NCI-H2227 (cell line): ENCODE measurements around the gene FOXF1.

Experiments
- DNase-seq: peaks from one replicate; lab custom pipeline; 2025; ENCODE audit not compliant: unreplicated experiment; lab: John Stamatoyannopoulos, UW

FOXF1 gene

DNA sequence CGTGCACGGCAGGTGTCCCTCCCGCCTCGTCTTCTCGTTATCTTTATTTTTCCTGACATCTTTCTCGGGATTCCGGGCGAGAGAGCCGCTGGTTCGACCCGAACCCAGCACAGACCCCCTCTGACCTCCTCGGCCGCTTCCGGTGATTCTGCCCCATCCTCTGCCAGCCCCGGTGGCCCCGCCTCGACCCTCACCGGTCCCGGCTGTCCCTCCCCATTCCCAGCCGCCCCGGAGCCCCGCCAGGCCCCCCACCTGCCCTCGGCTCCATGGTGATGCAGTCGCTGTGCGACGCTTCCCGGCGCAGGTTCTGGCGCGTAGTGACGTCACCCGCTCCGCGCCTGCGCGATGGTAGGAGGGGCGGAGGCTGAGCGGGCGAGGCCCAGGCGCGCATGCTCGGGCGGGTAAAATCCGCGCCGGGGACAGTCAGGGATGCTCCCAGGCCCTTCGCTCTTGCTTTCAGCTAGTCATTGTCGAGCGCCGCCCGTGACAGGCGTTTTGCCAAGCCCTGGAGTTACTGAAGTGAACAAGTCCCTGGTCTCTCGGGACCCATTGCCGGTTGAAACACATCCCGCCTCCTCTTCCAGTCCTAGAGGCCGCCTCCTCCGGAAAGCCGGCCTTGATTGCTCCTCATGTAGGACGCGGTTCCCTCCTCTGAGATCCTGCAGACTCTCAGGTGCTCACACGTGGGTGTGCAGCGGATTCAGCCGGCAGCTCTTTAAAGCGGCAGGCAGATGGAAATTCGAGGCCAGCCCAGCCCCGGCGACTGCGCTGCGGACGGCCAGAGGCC lies 44.8 kb downstream of the FOXF1 start, which contains the start of gene MTHFSD:
MTHFSD (minus strand) TSS at position 319 of the 787 bp plus-strand sequence; CDS start at position 268, 51 bp downstream.
- peak; percentile 94 for DNase-seq

DNA sequence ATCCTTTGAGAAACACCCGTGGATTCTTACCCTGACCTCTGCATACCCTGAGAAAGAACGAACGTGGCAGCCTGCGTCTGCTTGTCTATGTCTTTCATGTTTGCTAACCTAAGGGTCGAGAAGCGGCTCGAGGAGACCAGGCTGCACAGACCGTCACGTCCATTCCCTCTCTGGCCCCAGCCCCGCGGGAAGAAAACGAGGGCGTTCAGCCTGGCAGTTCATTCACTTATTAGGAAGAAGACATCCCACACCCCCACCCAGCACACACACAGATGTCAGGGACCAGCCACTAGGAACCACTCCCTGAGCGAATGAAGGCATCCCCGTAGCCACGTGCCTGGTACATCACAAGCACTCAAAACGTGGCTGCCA lies 45.4 kb downstream of the FOXF1 start:
- DNase-seq, result peak; percentile 3

DNA sequence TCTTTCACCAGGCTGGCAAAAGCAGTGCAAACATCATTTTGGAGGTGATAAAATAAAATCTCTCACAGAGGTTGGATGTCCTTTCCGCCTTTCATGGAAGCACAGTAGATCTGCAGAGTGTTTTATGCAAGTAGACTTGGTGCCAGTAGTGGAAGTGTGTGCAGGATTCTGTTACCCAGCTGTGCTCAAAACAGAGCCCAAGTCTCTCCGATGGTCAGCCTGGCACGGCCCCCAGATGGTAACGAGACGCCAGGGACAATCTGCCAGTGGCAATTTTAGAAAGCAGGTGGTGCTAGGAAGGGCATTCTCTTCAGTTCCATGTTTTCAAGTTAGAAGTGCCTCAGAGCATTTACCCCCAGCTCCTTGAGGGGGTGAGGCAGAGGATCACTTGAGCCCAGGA lies 46.2 kb downstream of the FOXF1 start:
- no peak for DNase-seq

DNA sequence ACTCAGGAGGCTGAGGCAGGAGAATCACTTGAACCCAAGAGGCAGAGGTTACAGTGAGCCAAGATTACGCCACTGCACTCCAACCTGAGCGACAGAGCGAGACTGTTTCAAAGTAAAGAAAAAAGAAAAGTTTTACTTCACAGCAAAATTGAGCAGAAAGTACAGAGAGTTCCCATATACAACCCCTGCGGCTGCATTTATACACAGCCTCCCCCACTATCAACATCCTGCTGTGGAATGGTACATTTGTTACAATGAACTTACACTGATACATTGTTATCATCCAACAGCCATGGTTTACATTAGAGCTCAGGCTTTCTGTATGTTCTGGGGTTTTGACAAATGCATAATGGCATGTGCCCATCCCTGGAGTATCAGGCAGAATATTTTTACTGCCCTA lies 47.3 kb downstream of the FOXF1 start:
- DNase-seq, result no peak

DNA sequence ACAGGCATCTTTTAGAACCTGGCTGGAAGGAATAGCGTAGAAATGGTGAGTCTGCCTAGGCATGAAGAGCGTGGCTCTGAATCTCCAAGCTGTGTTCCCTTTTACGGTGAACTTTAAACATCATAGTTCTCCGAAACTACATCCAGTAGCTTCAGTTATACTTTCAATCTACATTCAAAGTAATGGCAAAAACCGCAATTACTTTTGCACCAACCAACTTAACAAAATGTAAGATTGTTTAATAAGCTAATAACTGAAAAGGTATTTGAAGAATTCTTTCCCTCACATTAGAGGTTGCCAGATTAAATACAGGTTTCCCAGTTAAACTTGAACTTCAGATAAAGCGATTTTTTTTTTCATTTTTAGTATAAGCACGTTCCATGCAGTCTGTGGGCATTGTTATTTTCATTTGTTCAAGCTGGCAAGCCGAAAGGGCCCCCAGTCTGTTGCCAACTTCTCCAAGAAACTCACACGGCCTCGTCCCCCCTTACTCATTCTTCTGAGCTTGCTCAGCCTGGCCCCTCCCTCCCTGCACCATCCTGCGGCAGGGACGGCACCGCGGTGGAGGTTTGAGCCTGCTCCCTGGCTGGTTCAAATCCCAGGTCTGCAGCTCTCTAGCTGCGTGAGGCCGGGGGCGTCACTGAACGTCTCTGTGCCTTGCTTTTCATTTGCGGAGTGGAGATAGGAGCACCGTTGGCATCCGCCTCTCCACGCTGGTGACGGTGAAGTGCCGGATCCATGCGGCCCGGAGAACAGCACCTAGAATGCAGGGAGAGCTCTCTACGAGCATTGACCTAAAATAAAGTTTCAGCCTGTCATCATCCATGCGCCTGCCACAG lies 48.2 kb downstream of the FOXF1 start:
- DNase-seq, result no peak

DNA sequence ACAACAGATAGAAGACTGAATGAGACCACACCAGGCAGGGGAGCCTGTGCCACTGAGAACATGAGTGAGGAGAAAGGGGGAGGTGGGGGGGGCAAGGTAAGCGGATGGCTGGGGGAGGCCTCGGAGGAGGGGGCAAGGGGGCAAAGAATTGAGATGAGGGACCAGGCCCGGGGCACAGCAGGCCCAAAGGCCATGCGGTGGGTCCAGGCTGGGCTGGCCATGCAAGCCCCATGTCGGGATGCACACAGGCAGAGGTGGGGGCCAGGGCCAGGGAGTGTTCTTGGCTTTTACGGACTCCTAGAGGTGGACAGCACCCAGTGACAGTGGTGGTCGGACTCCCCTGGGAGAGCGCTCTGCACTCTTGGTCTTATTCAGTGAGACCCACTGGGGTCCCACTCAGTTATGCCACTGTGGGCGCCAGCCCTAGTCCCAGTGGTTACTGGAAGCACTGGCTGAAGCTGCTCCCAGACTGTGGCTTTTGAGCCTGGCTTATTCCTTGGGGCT lies 49.5 kb downstream of the FOXF1 start:
- no peak for DNase-seq

DNA sequence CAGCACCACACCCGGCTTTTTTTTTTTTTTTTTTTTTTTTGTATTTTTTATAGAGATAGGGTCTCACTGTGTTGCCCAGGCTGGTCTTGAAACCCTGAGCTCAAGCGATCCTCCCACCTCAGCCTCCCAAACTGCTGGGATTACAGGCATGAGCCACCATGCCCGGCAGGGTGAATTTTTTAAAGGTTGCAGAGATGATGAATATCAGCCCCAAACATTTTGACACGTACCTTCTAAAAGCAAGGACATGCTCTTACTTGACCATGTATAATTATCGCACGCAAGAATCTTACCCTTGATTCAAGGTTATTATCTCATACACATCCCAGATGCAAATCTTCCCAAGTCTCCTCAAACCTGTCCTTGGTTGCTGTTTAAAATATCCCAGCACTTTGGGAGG lies 52.0 kb downstream of the FOXF1 start:
- no peak for DNase-seq

DNA sequence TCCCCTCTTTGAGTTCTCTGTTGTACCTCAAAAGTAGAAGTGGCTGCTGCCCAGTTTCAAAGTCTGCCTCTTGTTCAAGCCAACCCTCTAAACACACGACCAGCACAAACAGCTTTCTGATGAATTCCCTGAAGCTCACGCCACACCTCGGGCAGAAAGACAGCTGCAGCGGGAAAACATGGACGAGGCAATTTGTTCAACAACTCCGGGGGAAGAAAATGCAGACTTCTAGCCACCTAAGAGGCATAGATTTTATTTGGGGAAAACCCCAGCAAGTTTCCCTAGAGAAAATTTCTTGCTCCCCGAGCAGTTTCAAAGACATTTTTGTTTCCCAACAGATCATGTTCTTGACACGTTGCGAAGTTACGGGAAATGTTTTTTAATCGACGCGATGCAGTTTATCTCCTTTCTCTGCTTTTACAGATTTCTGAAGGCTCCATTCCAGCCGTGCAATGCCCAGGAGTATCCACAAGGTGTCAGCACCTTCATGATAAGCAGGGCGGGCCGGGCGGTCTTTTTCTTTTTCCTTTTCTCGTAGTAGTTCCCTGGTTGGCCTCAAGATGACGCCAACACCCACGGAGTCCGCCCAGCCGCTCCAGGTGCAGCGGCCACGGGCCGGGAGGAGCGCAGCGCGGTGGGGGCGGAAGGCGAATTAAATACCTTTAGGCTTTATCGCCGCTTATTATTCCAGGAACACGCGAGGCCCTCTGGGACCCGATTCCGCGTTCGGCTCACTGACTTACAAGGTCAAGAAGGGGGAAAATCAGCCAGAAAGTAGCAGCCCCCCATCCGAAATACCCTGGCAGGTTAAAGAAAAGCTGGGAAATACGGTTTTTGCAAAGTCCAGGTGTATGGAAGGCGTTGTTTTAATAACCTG lies 53.4 kb downstream of the FOXF1 start:
- DNase-seq, result peak; percentile 86
